Measurements from ENCODE around the gene NEK3. TPM values are rescaled to one million over a fixed set of nuclear protein-coding genes. Genes with fewer than 3 reads are reported as not detected.
"Not testable (repeated sequence)": the region's sequence is repeated elsewhere in the genome, so short reads cannot be mapped to it uniquely, and the experiment has no call there.

Gene NEK3
- total and polyA plus RNA-seq, 2 experiments from 2014 or later: 11.0 TPM

- whole genome bisulfite sequencing (ENCODE audit: low lambda C conversion rate, missing lambda C conversion rate): 92% methylated on average over 5 of the region's 5 CpGs
- H3K9me3 ChIP-seq (ENCODE audit: low read depth): no peaks in the 10 kb centered on the region
- no peaks in the 10 kb centered on the region for H4K20me1 ChIP-seq (ENCODE audit: insufficient read depth, poor library complexity, severe bottlenecking)
- H3K27me3 ChIP-seq: no peaks in the 10 kb centered on the region
- no peaks in the 10 kb centered on the region for H3K36me3 ChIP-seq (replicated peaks; ENCODE audit: insufficient read depth, low read depth)
- no peak overlapping the region for H3K27ac ChIP-seq
- no peak overlapping the region for H2AFZ ChIP-seq
- no peaks in the 10 kb centered on the region for H3K79me2 ChIP-seq
- H3K9me2 ChIP-seq (replicated peaks; ENCODE audit: insufficient read depth): no peaks in the 10 kb centered on the region
- H3K4me1 ChIP-seq (ENCODE audit: insufficient read depth): peaks cover 2% of the 10 kb centered on the region
- H3K4me2 ChIP-seq: no peak overlapping the region
- TF ChIP-seq EZH2phosphoT487 (IDR thresholded peaks at IDR 0.05; ENCODE audit: low read depth, severe bottlenecking, unreplicated experiment): no peak
- TF ChIP-seq CTCF (IDR thresholded peaks at IDR 0.05; ENCODE audit: poor library complexity): no peak
- TF ChIP-seq EZH2 (IDR thresholded peaks at IDR 0.05; ENCODE audit: borderline replicate concordance): no peak
- no peak overlapping the region for H3K4me3 ChIP-seq
- no peak for DNase-seq (ENCODE audit: low spot score)
These were observed 56.0 kb downstream of the NEK3 start for GRCh38 chr13:52103386-52103785.

DNA sequence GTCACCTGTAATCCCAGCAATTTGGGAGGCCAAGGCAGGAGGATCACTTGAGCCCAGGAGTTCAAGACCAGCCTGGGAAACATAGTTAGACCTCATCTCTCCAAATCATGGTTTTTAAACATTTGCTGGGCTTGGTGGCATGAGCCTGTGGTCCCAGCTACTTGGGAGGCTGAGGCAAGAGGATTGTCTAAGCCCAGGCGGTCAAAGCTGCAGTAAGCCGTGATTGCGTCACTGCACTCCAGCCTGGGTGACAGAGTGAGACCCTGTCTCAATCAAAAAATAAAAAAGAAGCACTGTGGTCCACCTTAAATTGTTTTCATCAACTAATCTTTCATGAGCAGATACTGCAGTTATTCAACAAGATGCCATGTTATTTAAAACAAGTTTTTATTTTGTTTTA lies 57.0 kb downstream of the NEK3 start:
- H3K27me3 ChIP-seq; DNase-seq (ENCODE audit: low spot score): not testable (repeated sequence)

GRCh38 chr13:52097197-52097596 lies 62.2 kb downstream of the NEK3 start:
- H3K36me3 ChIP-seq (replicated peaks; ENCODE audit: insufficient read depth, low read depth): no peaks in the 10 kb centered on the region
- WGBS (ENCODE audit: low lambda C conversion rate, missing lambda C conversion rate): 97% methylated on average over 5 of the region's 5 CpGs
- no peaks in the 10 kb centered on the region for H3K4me1 ChIP-seq (ENCODE audit: insufficient read depth)
- H3K27ac ChIP-seq: no peak overlapping the region
- no peaks in the 10 kb centered on the region for H4K20me1 ChIP-seq (ENCODE audit: insufficient read depth, poor library complexity, severe bottlenecking)
- no peak overlapping the region for H3K4me2 ChIP-seq
- no peak overlapping the region for H2AFZ ChIP-seq
- H3K9me2 ChIP-seq (replicated peaks; ENCODE audit: insufficient read depth): no peaks in the 10 kb centered on the region
- TF ChIP-seq EZH2phosphoT487 (IDR thresholded peaks at IDR 0.05; ENCODE audit: low read depth, severe bottlenecking, unreplicated experiment): no peak
- TF ChIP-seq CTCF (IDR thresholded peaks at IDR 0.05; ENCODE audit: poor library complexity): no peak
- no peak for TF ChIP-seq EZH2 (IDR thresholded peaks at IDR 0.05; ENCODE audit: borderline replicate concordance)
- H3K4me3 ChIP-seq: no peak overlapping the region
- no peaks in the 10 kb centered on the region for H3K79me2 ChIP-seq
- DNase-seq (ENCODE audit: low spot score): no peak
- no peaks in the 10 kb centered on the region for H3K27me3 ChIP-seq
- no peaks in the 10 kb centered on the region for H3K9me3 ChIP-seq (ENCODE audit: low read depth)

More for the DNA sequence above, 57.0 kb downstream of the NEK3 start:
- not testable (repeated sequence) for H3K4me3 ChIP-seq; H3K9me3 ChIP-seq (ENCODE audit: low read depth); H3K9me2 ChIP-seq (replicated peaks; ENCODE audit: insufficient read depth); H3K4me2 ChIP-seq; H3K79me2 ChIP-seq; H3K27ac ChIP-seq; H2AFZ ChIP-seq; H3K36me3 ChIP-seq (replicated peaks; ENCODE audit: insufficient read depth, low read depth); H4K20me1 ChIP-seq (ENCODE audit: insufficient read depth, poor library complexity, severe bottlenecking); H3K4me1 ChIP-seq (ENCODE audit: insufficient read depth)
- 95% methylated on average over 3 of the region's 3 CpGs for WGBS (ENCODE audit: low lambda C conversion rate, missing lambda C conversion rate)

GRCh38 chr13:52096748-52097147 lies 62.6 kb downstream of the NEK3 start:
- Histone ChIP-seq H3K79me2 (no peaks in the 10 kb centered on the region), H2AFZ (no peak overlapping the region), H3K9me2 (replicated peaks; ENCODE audit: insufficient read depth) (no peaks in the 10 kb centered on the region), H4K20me1 (ENCODE audit: insufficient read depth, poor library complexity, severe bottlenecking) (no peaks in the 10 kb centered on the region), H3K4me1 (ENCODE audit: insufficient read depth) (no peaks in the 10 kb centered on the region), H3K4me3 (no peak overlapping the region), H3K27me3 (no peaks in the 10 kb centered on the region), H3K27ac (no peak overlapping the region), H3K36me3 (replicated peaks; ENCODE audit: insufficient read depth, low read depth) (no peaks in the 10 kb centered on the region), H3K4me2 (no peak overlapping the region), H3K9me3 (ENCODE audit: low read depth) (no peaks in the 10 kb centered on the region)
- TF ChIP-seq EZH2phosphoT487 (IDR thresholded peaks at IDR 0.05; ENCODE audit: low read depth, severe bottlenecking, unreplicated experiment) (no peak), CTCF (IDR thresholded peaks at IDR 0.05; ENCODE audit: poor library complexity) (no peak), EZH2 (IDR thresholded peaks at IDR 0.05; ENCODE audit: borderline replicate concordance) (no peak)
- WGBS (ENCODE audit: low lambda C conversion rate, missing lambda C conversion rate): 88% methylated on average over 3 of the region's 3 CpGs
- DNase-seq (ENCODE audit: low spot score): no peak
